ENCODE data around the gene CPNE5.

GRCh38 chr6:36769183-36769675 is 70.0 kb downstream of the CPNE5 start:
- TF ChIP-seq CTCF (IDR thresholded peaks at IDR 0.05) = no peak
- TF ChIP-seq POLR2A (IDR thresholded peaks at IDR 0.05) = no peak

Measured in adrenal gland (tissue), 5 donors.